Measurements from ENCODE around the gene ZMYND19.
"Not testable (repeated sequence)": the region's sequence is repeated elsewhere in the genome, so short reads cannot be mapped to it uniquely, and the experiment has no call there.

Gene ZMYND19

DNA sequence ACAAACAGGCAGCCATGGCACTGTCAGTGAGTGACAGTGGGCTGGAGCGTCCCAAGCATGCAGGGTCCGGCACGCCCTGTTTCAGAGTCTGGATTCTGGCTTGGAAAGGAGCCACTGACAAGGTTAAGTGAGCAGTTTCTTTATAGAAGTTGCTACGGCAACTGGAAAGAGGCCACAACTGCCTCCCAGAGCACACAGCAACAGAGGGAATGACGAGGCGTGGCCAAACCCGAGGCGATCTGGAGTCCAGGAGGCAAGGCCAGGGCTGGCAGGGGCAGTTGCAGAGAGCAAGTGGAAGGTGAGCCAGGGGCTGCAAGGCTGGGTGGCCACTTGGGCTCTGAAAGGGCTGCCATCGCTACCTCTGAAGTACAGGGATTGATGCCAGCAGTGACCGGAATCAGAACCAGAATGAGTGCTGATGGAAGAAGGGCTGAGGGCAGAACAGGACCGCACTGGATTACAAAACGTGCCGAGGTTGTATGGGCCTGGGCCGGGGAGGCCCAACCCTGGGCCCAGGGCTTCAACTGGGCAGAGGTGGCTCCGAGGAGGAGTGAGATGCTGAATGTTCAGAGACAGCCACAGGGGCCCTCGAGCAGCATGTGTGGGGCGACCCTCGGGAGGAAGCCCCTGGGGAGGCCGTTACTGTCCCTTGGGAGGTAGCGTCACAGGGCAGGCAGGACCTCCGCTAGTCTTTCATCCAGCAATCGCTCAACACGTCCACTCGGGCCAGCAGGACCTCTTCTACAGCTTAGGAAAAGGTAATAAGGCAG lies 34.1 kb downstream of the ZMYND19 start:
- no peak overlapping the region for H3K4me3 ChIP-seq (replicated peaks in 1 of 2; ENCODE audit: low read depth in 2 of 2, low read length in 2 of 2)
- TF ChIP-seq, protein P1, sequence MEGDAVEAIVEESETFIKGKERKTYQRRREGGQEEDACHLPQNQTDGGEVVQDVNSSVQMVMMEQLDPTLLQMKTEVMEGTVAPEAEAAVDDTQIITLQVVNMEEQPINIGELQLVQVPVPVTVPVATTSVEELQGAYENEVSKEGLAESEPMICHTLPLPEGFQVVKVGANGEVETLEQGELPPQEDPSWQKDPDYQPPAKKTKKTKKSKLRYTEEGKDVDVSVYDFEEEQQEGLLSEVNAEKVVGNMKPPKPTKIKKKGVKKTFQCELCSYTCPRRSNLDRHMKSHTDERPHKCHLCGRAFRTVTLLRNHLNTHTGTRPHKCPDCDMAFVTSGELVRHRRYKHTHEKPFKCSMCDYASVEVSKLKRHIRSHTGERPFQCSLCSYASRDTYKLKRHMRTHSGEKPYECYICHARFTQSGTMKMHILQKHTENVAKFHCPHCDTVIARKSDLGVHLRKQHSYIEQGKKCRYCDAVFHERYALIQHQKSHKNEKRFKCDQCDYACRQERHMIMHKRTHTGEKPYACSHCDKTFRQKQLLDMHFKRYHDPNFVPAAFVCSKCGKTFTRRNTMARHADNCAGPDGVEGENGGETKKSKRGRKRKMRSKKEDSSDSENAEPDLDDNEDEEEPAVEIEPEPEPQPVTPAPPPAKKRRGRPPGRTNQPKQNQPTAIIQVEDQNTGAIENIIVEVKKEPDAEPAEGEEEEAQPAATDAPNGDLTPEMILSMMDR (IDR thresholded peaks at IDR 0.05; ENCODE audit: low read depth, low read length), result no peak
- DNase-seq (ENCODE audit: low read depth in 2 of 2), result peak in 1 of 2 donors; percentile 44

DNA sequence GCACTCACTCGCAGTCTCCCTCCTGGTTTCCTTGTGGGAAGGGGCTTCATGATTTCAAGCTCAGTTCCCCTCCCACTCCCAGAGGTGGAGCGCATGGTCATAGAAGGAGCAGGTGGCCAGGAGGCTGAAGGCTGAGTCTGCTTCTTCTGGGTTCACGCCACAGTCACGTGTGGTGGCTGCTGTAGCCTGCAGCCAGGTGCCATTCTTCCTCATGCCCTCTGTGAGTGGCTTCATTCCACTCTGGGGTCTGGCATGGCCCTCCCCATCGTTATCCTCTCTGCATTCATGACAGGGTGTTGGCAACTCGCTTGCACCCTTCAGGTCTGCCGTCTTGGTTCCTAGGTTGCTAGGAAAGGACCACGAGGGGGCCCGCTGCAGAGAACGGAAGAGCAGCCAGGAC lies 35.1 kb downstream of the ZMYND19 start:
- DNase-seq (ENCODE audit: low read depth in 2 of 2), result no peak
- TF ChIP-seq, protein P1 (IDR thresholded peaks at IDR 0.05; ENCODE audit: low read depth, low read length), result no peak
- no peak overlapping the region for H3K4me3 ChIP-seq (replicated peaks in 1 of 2; ENCODE audit: low read depth in 2 of 2, low read length in 2 of 2)

DNA sequence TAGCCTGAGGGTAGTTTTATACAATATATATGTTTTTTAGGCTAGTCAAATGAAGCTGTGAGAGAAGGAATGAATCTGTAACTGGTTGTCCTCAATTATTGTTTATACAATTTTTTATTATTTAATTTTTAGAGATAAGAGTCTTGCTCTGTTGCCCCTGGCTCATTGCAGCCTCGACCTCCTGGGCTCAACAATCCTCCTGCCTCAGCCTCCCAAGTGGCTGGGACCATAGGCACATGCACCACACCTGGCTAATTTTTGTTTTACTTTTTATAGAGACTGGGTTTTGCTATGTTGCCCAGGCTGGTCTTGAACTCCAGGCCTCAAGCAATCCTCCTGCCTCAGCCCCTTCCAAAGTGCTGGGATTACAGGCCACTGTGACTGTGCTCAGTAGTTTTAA lies 36.0 kb downstream of the ZMYND19 start:
- TF ChIP-seq, protein P1 (IDR thresholded peaks at IDR 0.05; ENCODE audit: low read depth, low read length), result no peak
- no peak overlapping the region for H3K4me3 ChIP-seq (replicated peaks in 1 of 2; ENCODE audit: low read depth in 2 of 2, low read length in 2 of 2)
- DNase-seq (ENCODE audit: low read depth in 2 of 2), result no peak

DNA sequence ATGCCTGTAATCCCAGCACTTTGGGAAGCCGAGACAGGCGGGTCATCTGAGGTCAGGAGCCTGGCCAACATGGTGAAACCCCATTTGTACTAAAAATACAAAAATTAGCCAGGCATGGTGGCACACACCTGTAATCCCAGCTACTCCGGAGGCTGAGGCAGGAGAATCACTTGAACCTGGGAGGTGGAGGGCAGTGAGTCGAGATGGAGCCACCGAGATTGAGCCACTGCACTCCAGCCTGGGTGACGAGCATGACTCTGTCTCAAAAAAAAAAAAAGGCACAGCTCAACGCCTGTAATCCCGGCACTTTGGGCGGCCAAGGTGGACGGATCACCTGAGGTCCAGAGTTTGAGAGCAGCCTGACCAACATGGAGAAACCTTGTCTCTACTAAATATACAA lies 36.7 kb downstream of the ZMYND19 start:
- H3K4me3 ChIP-seq (replicated peaks in 1 of 2; ENCODE audit: low read depth in 2 of 2, low read length in 2 of 2); DNase-seq (ENCODE audit: low read depth in 2 of 2): not testable (repeated sequence)

DNA sequence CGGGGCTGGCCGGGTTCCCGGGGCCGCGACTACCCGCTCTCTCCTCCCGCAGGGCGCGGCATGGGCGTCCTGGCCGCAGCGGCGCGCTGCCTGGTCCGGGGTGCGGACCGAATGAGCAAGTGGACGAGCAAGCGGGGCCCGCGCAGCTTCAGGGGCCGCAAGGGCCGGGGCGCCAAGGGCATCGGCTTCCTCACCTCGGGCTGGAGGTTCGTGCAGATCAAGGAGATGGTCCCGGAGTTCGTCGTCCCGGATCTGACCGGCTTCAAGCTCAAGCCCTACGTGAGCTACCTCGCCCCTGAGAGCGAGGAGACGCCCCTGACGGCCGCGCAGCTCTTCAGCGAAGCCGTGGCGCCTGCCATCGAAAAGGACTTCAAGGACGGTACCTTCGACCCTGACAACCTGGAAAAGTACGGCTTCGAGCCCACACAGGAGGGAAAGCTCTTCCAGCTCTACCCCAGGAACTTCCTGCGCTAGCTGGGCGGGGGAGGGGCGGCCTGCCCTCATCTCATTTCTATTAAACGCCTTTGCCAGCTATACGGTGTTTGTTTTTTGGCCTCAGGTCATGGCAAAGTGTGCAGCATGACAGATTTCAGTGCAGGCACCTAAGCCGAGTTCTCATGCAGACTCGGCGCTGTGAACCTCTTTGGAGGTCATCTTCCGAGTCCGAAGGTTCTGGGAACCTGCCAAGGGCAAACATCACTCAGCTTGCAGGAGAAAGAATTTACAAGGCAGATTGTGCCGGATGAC lies 38.1 kb downstream of the ZMYND19 start:
- peak in 1 of 2 donors; percentile 27 for DNase-seq (ENCODE audit: low read depth in 2 of 2)
- TF ChIP-seq, protein P1 (IDR thresholded peaks at IDR 0.05; ENCODE audit: low read depth, low read length), result no peak
- H3K4me3 ChIP-seq (replicated peaks in 1 of 2; ENCODE audit: low read depth in 2 of 2, low read length in 2 of 2), result peak overlapping the region; percentile 70 to 89

DNA sequence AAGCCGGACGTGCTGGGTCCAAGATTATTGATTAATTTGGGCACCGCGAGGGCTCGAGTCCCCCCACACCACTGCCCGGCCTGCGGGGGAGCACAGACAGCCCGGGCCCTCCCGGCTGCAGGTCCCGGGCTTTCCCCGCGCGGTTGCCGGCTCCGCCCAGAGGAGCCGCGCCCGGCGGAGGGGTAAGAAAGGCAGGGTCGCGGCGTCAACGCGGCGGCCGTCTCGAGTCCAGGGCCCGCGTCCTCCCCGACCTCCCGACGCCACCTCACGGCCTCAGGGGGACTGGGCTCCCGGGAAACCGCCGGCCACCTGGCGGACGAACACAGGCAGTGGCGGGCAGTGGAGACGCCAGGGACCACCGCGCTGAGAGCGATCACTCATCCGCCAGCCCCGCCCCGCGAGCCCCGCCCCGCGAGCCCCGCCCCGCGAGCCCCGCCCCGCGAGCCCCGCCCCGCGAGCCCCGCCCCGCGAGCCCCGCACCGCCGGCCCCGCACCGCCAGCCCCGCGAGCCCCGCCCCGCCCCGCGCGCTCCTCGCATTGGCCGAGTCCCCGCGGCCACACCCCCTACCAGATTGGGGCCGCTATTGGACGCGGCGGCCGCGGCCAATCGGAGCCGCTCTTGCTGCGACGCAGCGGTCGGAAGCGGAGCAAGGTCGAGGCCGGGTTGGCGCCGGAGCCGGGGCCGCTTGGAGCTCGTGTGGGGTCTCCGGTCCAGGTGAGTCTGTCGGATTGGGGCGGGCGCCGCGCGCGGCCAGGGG lies 38.9 kb downstream of the ZMYND19 start, which contains the start of gene MRPL41:
TSS of gene MRPL41 (plus strand) at position 616 of the 758 bp plus-strand sequence. CDS start 203 bp downstream, outside the sequence.
- peak; percentile 85 to 91 for DNase-seq (ENCODE audit: low read depth in 2 of 2)
- peak within 1 kb of the TSS; percentile 70 to 89 for H3K4me3 ChIP-seq (replicated peaks in 1 of 2; ENCODE audit: low read depth in 2 of 2, low read length in 2 of 2)
- TF ChIP-seq, protein P1 (IDR thresholded peaks at IDR 0.05; ENCODE audit: low read depth, low read length), result peak; percentile 27

DNA sequence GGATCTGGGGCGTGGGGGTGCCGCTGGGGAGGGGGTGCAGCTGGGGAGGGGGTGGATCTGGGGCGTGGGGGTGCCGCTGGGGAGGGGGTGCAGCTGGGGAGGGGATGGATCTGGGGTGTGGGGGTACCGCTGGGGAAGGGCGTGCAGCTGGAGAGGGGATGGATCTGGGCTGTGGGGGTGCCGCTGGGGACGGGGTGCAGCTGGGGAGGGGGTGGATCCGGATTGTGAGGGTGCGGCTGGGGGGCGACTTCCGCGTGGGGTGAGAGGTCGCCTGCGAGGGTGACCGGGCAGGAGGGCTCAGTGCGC lies 39.4 kb downstream of the ZMYND19 start:
- peak overlapping the region; percentile 65 to 67 for H3K4me3 ChIP-seq (replicated peaks in 1 of 2; ENCODE audit: low read depth in 2 of 2, low read length in 2 of 2)
- DNase-seq (ENCODE audit: low read depth in 2 of 2), result not testable (repeated sequence)

Data from cardiac fibroblast (primary cell).